Large intestine (tissue), 3 donors: ENCODE measurements around the gene SYNPR. TPM values are rescaled to one million over a fixed set of nuclear protein-coding genes. Genes with fewer than 3 reads are reported as not detected.

Experiments used
- DNase-seq, 2 donors: peaks; one replicate each; pipeline versions ENCODE4 v3.0.0 to v3.0.0-alpha.2; 2013
- H3K27ac ChIP-seq: one replicate; pipeline ENCODE4 v1.5.1; 2013; ENCODE audit warnings: low read length
- H3K27me3 ChIP-seq: 2 replicates; pipeline ENCODE4 v1.6.1; 2013; ENCODE audit warnings: low read length; ENCODE audit not compliant: control insufficient read depth, insufficient read depth
- H3K36me3 ChIP-seq: 2 replicates; pipeline ENCODE4 v1.6.1; 2013; ENCODE audit warnings: low read length; ENCODE audit not compliant: control insufficient read depth, insufficient read depth
- H3K4me1 ChIP-seq: one replicate; pipeline ENCODE4 v1.6.1; 2013; ENCODE audit warnings: low read length; ENCODE audit not compliant: control insufficient read depth, insufficient read depth
- H3K4me3 ChIP-seq: one replicate; pipeline ENCODE4 v1.5.1; 2013; ENCODE audit warnings: low read length
- H3K9me3 ChIP-seq: one replicate; pipeline ENCODE4 v1.6.1; 2013; ENCODE audit warnings: mild to moderate bottlenecking, low read depth, low read length, moderate library complexity; ENCODE audit not compliant: control insufficient read depth
- WGBS: methylation state at CpG from one replicate; pipeline ENCODE4 v1.1.5; 2013; ENCODE audit warnings: low lambda C conversion rate; ENCODE audit not compliant: insufficient coverage; 5-methylcytosine and 5-hydroxymethylcytosine counted together
- polyA plus RNA-seq: library from polyadenylated mRNA; unstranded; fragments of 120-200 nt; gene quantifications from one replicate; pipeline ENCODE4 v1.2.1, GENCODE V29; 2013

The SYNPR gene
- polyA plus RNA-seq, 1 donor = 0.87 TPM

DNA sequence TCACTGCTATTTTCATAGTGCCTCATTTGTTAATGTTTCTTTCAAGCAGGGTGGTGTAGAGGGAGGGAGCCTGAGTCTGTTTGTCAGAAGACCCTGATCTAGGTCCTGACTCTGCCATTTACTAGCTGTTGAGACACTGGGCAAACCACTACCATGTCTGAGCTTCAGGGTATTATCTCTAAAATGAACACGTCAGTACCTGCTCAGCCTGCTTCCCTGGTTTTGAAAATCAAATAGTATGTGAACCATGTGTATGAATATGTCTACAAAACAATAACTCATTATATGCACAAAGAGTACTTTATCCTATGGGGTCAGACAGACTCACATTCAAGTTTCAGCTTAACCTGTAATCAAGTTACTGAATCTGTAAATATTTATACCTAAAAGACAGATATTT is 25.1 kb downstream of the SYNPR start:
- Histone ChIP-seq H3K36me3 (no peaks in the 10 kb centered on the region), H3K9me3 (no peaks in the 10 kb centered on the region), H3K27ac (no peak overlapping the region), H3K27me3 (no peaks in the 10 kb centered on the region), H3K4me1 (no peaks in the 10 kb centered on the region), H3K4me3 (no peak overlapping the region)
- WGBS = no CpG with 5 or more reads among the region's 1 CpG
- DNase-seq = no peak

DNA sequence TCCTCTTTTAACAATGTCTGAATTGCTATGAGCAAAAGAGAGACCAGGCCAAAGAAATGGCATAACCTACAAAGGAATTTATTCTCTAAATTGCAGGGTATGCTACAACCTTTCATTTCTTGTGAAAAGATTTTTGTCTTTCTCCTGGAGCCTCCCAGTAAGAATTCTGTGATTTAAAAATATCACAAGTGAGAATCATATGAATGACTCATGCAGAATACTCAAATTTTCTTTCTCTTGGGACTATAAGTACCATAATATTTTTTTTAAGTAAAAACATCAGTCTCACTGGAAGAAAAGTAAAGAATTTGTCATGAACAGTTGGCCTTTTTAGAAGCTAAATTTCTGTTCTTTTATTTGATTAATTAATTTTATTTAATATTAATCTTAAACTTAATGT is 26.3 kb downstream of the SYNPR start:
- H3K4me1 ChIP-seq = no peaks in the 10 kb centered on the region
- DNase-seq = no peak
- H3K4me3 ChIP-seq = no peak overlapping the region
- H3K27ac ChIP-seq = no peak overlapping the region
- H3K27me3 ChIP-seq = peaks cover under 1% of the 10 kb centered on the region
- no peaks in the 10 kb centered on the region for H3K9me3 ChIP-seq
- H3K36me3 ChIP-seq = no peaks in the 10 kb centered on the region

DNA sequence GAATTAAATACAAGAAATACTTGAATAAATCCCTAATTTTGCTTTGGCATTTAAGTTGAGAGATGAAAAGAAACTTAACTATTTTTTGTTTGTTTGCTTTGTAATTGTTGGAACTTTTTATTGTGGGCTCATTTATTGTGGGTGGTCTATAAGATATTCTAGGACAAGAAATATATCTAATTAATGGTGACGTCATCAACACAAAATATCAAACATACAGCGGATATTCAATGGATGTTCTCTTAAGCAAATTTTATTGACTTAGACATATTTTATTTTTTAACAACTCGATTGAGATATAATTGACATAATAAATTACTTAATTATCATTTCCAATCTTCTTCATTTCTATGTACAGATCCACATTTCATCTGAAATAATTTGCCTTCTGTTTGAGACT is 30.0 kb downstream of the SYNPR start:
- Histone ChIP-seq H3K27ac (no peak overlapping the region), H3K9me3 (no peaks in the 10 kb centered on the region), H3K27me3 (peaks cover 2% of the 10 kb centered on the region), H3K4me3 (no peak overlapping the region), H3K4me1 (no peaks in the 10 kb centered on the region), H3K36me3 (no peaks in the 10 kb centered on the region)
- no peak for DNase-seq
- 100% methylated on average over 2 of the region's 3 CpGs for WGBS

DNA sequence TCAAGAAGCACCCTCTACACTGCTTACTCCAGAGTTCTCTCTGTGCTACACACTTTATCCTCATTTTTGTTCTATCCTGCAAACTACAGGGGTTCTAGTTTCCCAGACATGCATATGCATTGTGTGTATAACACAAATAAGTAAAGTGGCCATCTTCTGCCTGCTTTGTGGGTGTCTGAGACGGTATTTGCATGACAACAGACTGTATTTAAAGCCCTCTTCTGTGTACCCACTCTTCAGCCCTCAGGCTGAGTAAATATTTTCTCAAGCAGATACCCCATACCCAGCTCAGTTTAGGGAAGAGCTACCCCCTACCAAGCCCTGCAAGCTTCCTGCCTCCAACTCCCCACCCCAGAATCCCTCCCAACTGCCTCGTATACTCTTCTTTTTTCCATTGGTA is 31.7 kb downstream of the SYNPR start:
- Histone ChIP-seq H3K27ac (no peak overlapping the region), H3K9me3 (no peaks in the 10 kb centered on the region), H3K36me3 (no peaks in the 10 kb centered on the region), H3K4me1 (no peaks in the 10 kb centered on the region), H3K27me3 (peaks cover 2% of the 10 kb centered on the region), H3K4me3 (no peak overlapping the region)
- no peak for DNase-seq
- 0% methylated on average over 1 of the region's 2 CpGs for WGBS

DNA sequence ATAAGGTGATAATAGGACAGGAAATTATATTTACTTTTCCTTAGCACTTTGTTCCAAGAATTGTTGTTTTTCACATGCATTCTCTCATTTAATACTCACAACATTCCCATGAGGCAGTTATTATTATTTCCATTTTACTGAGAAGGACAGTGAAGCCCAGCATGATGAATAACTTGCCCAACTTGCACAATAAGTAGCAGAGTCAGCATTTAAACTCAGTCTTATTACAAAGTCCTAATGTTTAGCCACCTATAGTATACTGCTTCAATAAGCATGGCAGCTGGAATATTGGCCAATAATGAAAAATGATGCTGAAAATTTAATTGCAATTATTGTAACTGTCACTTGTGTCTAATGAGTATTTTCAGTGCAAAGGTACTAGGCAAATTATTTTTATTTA is 45.7 kb downstream of the SYNPR start:
- no peak overlapping the region for H3K27ac ChIP-seq

DNA sequence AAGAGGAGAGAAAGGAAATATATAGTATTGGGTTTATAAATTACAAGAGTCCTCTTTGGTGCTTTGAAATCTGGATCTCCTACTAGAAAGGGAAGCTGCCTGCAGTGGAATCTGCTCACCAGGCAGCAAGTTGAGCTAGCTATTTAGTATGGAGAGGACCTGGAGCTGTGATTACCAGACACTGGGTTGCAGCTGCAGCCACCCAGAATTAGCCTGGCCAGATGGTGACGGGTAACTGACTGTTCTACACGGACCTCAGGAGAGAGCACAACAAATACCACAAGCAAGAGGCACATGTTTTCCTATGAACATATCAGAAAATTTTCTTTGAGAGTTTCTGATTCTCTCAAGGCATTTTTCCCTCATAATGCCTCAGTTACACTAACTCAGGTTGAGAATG is 46.5 kb downstream of the SYNPR start:
- no peaks in the 10 kb centered on the region for H3K9me3 ChIP-seq
- H3K4me3 ChIP-seq = no peak overlapping the region
- no peak for DNase-seq
- no CpG with 5 or more reads among the region's 2 CpGs for WGBS
- H3K4me1 ChIP-seq = no peaks in the 10 kb centered on the region
- H3K36me3 ChIP-seq = no peaks in the 10 kb centered on the region
- no peak overlapping the region for H3K27ac ChIP-seq
- H3K27me3 ChIP-seq = peaks cover 2% of the 10 kb centered on the region

More for the DNA sequence above, 45.7 kb downstream of the SYNPR start:
- Histone ChIP-seq H3K4me3 (no peak overlapping the region), H3K27me3 (peaks cover 2% of the 10 kb centered on the region), H3K9me3 (no peaks in the 10 kb centered on the region), H3K4me1 (no peaks in the 10 kb centered on the region), H3K36me3 (no peaks in the 10 kb centered on the region)
- DNase-seq = no peak

DNA sequence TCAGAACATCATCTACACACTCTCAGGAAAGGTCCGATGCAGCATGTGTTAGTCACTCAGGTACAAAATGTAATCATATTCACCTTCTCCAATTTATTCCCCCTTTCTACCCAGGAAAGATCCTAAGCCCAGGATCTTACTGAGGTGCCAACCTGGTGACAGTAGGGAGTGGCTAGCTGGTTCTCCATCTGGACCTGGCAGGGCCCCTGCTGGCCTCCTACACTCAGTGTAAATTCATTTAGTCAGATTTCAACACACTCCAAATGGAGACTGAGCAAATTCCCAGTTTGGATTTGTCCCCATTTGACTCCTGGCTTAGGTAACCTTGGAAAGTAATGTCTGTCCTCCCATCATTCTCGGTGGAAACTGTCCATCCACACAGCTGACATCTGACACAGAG is 47.3 kb downstream of the SYNPR start:
- no peaks in the 10 kb centered on the region for H3K9me3 ChIP-seq
- WGBS = 100% methylated on average over 1 of the region's 2 CpGs
- H3K36me3 ChIP-seq = no peaks in the 10 kb centered on the region
- no peak for DNase-seq
- no peaks in the 10 kb centered on the region for H3K4me1 ChIP-seq
- no peak overlapping the region for H3K4me3 ChIP-seq
- H3K27ac ChIP-seq = no peak overlapping the region
- H3K27me3 ChIP-seq = peaks cover 2% of the 10 kb centered on the region

DNA sequence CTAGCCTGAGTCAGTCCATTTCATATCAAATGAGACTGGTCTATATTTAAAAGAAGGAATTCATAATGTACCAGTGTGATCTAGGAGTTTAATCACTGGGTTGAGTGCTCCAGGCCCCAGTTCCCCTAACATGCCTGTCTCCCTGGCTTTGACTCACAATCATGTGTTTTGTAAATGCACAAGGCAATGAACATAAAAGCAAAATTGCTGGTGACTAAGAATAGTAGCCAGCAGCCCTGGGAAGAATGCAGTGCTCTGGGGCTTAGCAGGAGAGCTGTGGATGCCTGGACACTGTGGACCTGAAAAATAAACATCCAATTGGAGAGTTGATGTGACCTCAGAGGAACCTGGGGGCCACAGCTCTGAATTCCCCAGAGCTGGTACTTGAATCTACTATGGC is 50.3 kb downstream of the SYNPR start:
- H3K27ac ChIP-seq = no peak overlapping the region
- DNase-seq = no peak

DNA sequence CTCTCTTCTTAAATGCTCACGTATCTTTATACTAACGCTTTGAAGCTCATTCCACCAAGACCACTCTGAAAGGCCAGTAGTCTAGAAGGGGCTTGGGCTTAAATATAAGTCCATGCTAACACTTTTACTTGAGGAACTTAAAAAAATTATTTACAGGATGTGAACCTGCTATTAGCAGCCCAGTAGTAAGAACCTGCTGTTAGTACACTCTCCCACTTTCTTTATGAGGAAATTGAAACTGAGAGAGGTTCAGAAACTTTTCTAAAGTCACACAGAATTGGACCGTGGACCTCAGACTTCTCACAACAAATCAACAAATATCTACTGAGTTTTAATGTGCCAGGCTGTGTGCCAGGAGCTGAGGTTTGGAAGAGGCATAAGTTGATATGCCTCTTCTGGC is 53.4 kb downstream of the SYNPR start:
- no peak for DNase-seq
- Histone ChIP-seq H3K4me3 (no peak overlapping the region), H3K36me3 (no peaks in the 10 kb centered on the region), H3K4me1 (no peaks in the 10 kb centered on the region), H3K9me3 (no peaks in the 10 kb centered on the region), H3K27me3 (peaks cover 9% of the 10 kb centered on the region), H3K27ac (no peak overlapping the region)
- WGBS = 100% methylated on average over 2 of the region's 3 CpGs

More for the DNA sequence above, 50.3 kb downstream of the SYNPR start:
- H3K4me1 ChIP-seq = no peaks in the 10 kb centered on the region
- H3K36me3 ChIP-seq = no peaks in the 10 kb centered on the region
- H3K4me3 ChIP-seq = no peak overlapping the region
- no peaks in the 10 kb centered on the region for H3K9me3 ChIP-seq
- peaks cover 11% of the 10 kb centered on the region for H3K27me3 ChIP-seq

DNA sequence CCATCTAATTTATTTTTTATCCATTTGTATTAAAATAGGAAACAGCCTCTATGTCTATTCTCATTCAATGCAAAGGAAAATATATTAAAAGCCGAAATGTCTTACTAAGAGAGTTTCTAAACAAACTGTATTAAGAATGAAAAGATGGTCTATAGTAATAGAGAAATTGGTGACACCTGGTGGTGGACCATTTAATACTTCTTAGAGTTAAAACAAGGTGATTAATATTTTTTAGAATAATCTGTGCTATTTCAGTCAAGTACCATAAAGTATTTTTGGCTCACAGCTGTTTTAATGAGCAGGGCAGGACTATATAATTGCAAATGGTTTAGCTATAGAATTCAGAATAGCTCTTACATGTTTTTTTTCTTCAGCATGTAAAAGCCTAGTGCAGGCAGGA is 55.7 kb downstream of the SYNPR start:
- no peak overlapping the region for H3K4me3 ChIP-seq
- WGBS = 80% methylated on average over 1 of the region's 1 CpG

DNA sequence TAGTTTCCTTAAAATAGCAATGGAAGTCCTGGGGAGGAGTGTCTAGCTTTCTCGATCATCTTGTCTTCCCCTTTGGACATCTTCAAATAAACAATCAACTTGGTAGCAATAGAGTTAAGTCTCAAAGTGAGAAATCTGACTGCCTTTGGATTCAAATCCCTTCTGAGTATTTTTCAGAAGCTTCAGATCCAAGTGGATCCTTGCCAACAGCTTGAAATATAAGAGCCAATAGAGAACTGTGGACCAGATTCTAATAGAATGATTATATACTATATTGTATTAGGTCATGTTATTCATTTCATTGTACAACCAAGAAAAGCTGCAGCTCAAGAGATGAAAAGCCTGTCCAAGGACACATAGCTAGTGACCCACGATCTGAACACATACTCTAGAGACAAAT is 60.2 kb downstream of the SYNPR start:
- no peak for DNase-seq
- Histone ChIP-seq H3K9me3 (no peaks in the 10 kb centered on the region), H3K27me3 (peaks cover under 1% of the 10 kb centered on the region), H3K27ac (no peak overlapping the region), H3K36me3 (no peaks in the 10 kb centered on the region), H3K4me1 (no peaks in the 10 kb centered on the region), H3K4me3 (no peak overlapping the region)
- no CpG with 5 or more reads among the region's 2 CpGs for WGBS

More for the DNA sequence above, 55.7 kb downstream of the SYNPR start:
- H3K9me3 ChIP-seq = no peaks in the 10 kb centered on the region
- H3K4me1 ChIP-seq = no peaks in the 10 kb centered on the region
- H3K36me3 ChIP-seq = no peaks in the 10 kb centered on the region
- H3K27me3 ChIP-seq = peaks cover 9% of the 10 kb centered on the region
- no peak overlapping the region for H3K27ac ChIP-seq
- DNase-seq = no peak
